Measurements from ENCODE around the gene TMPRSS11A.

- TF ChIP-seq EZH2phosphoT487 (IDR thresholded peaks at IDR 0.05; ENCODE audit: unreplicated experiment) (no peak), CTCF (conservative IDR thresholded peaks at IDR 0.05; ENCODE audit: low read depth in 2 of 2) (no peak), JUNB (IDR thresholded peaks at IDR 0.05; ENCODE audit: unreplicated experiment) (no peak), CREB1 (CRISPR knock-in tag; IDR thresholded peaks at IDR 0.05; ENCODE audit: low read depth) (no peak), REST (IDR thresholded peaks at IDR 0.05; ENCODE audit: unreplicated experiment) (no peak), ZNF114 (CRISPR knock-in tag; IDR thresholded peaks at IDR 0.05) (no peak), EZH2 (IDR thresholded peaks at IDR 0.05; ENCODE audit: low read depth, unreplicated experiment) (no peak), POLR2AphosphoS5 (IDR thresholded peaks at IDR 0.05; ENCODE audit: low read depth) (no peak), ZNF331 (CRISPR knock-in tag; IDR thresholded peaks at IDR 0.05; ENCODE audit: low read depth) (no peak)
Observed at GRCh38 chr4:68011684-68012083, 48.4 kb upstream of the TMPRSS11A start.
